Measurements from ENCODE around the gene TSPAN18.

The TSPAN18 gene

GRCh38 chr11:44802347-44802746 lies 75.6 kb downstream of the TSPAN18 start:
- no peak overlapping the region for H3K4me3 ChIP-seq (replicated peaks; ENCODE audit: low read depth, low read length)
- TF ChIP-seq CTCF (IDR thresholded peaks at IDR 0.05; ENCODE audit: insufficient read depth, low read length, poor library complexity, severe bottlenecking): no peak
- no peaks in the 10 kb centered on the region; the same call in 1 of the 2 replicates for H3K27me3 ChIP-seq (replicated peaks; ENCODE audit: control insufficient read depth, insufficient read depth, low read length)

DNA sequence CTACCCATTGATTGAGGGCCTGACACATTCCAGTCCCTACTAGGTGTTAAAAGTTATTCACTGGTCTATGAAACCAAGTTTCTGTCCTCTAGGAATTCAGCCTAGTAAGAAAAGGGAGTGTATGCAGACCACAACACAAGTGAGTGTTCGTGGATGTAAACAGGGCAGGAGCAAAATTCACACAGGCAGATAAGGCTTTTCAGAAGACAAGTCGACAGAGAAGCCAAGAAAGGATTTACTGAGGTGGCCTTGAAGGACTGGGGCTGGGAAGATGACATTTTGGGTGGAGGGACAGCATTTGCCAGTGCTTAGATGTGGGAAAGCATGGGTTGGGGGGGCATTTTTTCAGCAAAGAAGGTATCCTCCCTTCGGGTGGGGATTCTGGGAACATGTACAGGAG lies 76.2 kb downstream of the TSPAN18 start:
- DNase-seq (ENCODE audit: extremely low read depth, insufficient read length): no peak
- H3K36me3 ChIP-seq (ENCODE audit: control insufficient read depth, insufficient read depth, low read length): no peaks in the 10 kb centered on the region
- H3K27me3 ChIP-seq (replicated peaks; ENCODE audit: control insufficient read depth, insufficient read depth, low read length): no peaks in the 10 kb centered on the region; the same call in 1 of the 2 replicates
- no peak for TF ChIP-seq CTCF (IDR thresholded peaks at IDR 0.05; ENCODE audit: insufficient read depth, low read length, poor library complexity, severe bottlenecking)
- H3K4me3 ChIP-seq (replicated peaks; ENCODE audit: low read depth, low read length): no peak overlapping the region

More at GRCh38 chr11:44802347-44802746, 75.6 kb downstream of the TSPAN18 start:
- no peaks in the 10 kb centered on the region for H3K36me3 ChIP-seq (ENCODE audit: control insufficient read depth, insufficient read depth, low read length)
- no peak for DNase-seq (ENCODE audit: extremely low read depth, insufficient read length)

GRCh38 chr11:44804449-44805437 lies 78.0 kb downstream of the TSPAN18 start:
- no peak overlapping the region for H3K4me3 ChIP-seq (replicated peaks; ENCODE audit: low read depth, low read length)
- TF ChIP-seq CTCF (IDR thresholded peaks at IDR 0.05; ENCODE audit: insufficient read depth, low read length, poor library complexity, severe bottlenecking): no peak
- no peaks in the 10 kb centered on the region; the same call in 1 of the 2 replicates for H3K27me3 ChIP-seq (replicated peaks; ENCODE audit: control insufficient read depth, insufficient read depth, low read length)
- H3K36me3 ChIP-seq (ENCODE audit: control insufficient read depth, insufficient read depth, low read length): no peaks in the 10 kb centered on the region
- no peak for DNase-seq (ENCODE audit: extremely low read depth, insufficient read length)

DNA sequence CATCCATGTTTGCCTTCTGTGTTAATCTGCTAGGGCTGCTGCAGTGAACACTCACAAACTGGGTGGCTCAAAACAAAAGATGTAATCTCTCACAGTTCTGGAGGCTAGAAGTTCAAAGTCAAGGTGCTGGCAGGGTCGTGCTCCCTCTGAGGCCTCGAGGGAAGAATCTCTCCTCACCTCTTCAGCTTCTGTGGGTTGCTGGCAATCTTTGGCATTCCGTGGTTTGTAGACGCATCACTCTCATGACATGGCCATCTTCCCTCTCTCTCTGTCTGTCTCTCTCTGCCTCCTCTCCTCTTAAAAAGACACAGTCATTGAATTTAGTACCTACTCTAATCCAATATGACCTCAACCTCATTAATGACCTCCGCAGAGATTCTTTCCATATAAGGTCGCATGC lies 78.8 kb downstream of the TSPAN18 start:
- H3K36me3 ChIP-seq (ENCODE audit: control insufficient read depth, insufficient read depth, low read length): no peaks in the 10 kb centered on the region
- no peak for TF ChIP-seq CTCF (IDR thresholded peaks at IDR 0.05; ENCODE audit: insufficient read depth, low read length, poor library complexity, severe bottlenecking)
- no peak for DNase-seq (ENCODE audit: extremely low read depth, insufficient read length)
- no peaks in the 10 kb centered on the region; the same call in 1 of the 2 replicates for H3K27me3 ChIP-seq (replicated peaks; ENCODE audit: control insufficient read depth, insufficient read depth, low read length)
- no peak overlapping the region for H3K4me3 ChIP-seq (replicated peaks; ENCODE audit: low read depth, low read length)

- Histone ChIP-seq H3K27me3 (replicated peaks; ENCODE audit: control insufficient read depth, insufficient read depth, low read length) (no peaks in the 10 kb centered on the region; the same call in none of the 2 replicates), H3K36me3 (ENCODE audit: control insufficient read depth, insufficient read depth, low read length) (no peaks in the 10 kb centered on the region), H3K4me3 (replicated peaks; ENCODE audit: low read depth, low read length) (no peak overlapping the region)
- TF ChIP-seq CTCF (IDR thresholded peaks at IDR 0.05; ENCODE audit: insufficient read depth, low read length, poor library complexity, severe bottlenecking): no peak
- no peak for DNase-seq (ENCODE audit: extremely low read depth, insufficient read length)
Measured at GRCh38 chr11:44808053-44808753, 81.4 kb downstream of the TSPAN18 start.

All from GM06990 (cell line).